ENCODE measurements around the gene USP9X. TPM values are rescaled to one million over a fixed set of nuclear protein-coding genes. Genes with fewer than 3 reads are reported as not detected.
A peak's percentile ranks its signal among the peaks of the same experiment; 100 is the strongest.

The USP9X gene, protein sequence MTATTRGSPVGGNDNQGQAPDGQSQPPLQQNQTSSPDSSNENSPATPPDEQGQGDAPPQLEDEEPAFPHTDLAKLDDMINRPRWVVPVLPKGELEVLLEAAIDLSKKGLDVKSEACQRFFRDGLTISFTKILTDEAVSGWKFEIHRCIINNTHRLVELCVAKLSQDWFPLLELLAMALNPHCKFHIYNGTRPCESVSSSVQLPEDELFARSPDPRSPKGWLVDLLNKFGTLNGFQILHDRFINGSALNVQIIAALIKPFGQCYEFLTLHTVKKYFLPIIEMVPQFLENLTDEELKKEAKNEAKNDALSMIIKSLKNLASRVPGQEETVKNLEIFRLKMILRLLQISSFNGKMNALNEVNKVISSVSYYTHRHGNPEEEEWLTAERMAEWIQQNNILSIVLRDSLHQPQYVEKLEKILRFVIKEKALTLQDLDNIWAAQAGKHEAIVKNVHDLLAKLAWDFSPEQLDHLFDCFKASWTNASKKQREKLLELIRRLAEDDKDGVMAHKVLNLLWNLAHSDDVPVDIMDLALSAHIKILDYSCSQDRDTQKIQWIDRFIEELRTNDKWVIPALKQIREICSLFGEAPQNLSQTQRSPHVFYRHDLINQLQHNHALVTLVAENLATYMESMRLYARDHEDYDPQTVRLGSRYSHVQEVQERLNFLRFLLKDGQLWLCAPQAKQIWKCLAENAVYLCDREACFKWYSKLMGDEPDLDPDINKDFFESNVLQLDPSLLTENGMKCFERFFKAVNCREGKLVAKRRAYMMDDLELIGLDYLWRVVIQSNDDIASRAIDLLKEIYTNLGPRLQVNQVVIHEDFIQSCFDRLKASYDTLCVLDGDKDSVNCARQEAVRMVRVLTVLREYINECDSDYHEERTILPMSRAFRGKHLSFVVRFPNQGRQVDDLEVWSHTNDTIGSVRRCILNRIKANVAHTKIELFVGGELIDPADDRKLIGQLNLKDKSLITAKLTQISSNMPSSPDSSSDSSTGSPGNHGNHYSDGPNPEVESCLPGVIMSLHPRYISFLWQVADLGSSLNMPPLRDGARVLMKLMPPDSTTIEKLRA (N-terminal part only)
- 60.0 and 62.2 TPM in 2 replicates for total RNA-seq
- long read RNA-seq, partial matches to known transcripts = 23 of 27 reads
- long read RNA-seq, other reads (novel, unspliced or antisense) = 4 of 27 reads

- Mint-ChIP-seq H3K9me3 (no peaks in the 10 kb centered on the region), H3K27me3 (ENCODE audit: low read depth) (no peaks in the 10 kb centered on the region), H3K27ac (ENCODE audit: unreplicated experiment) (peak within 1 kb of the TSS; percentile 100), H3K36me3 (ENCODE audit: low read depth) (peaks cover 5% of the 10 kb centered on the region), H3K4me1 (peaks cover 24% of the 10 kb centered on the region), H3K4me3 (peak within 1 kb of the TSS; percentile 91)
- peak; percentile 67 for DNase-seq (ENCODE audit: low read depth, low spot score)
- no peak for TF ChIP-seq CTCF (conservative IDR thresholded peaks at IDR 0.05)
Observed at GRCh38 chrX:41084893-41085511, at the start of gene USP9X. Gene USP9X, plus strand, starts transcription at chrX:41085445. Its CDS starts 38,184 bp downstream, at chrX:41123629.

GRCh38 chrX:41035582-41035981 lies 49.7 kb upstream of the USP9X start:
- no peak overlapping the region for H3K4me3 Mint-ChIP-seq
- H3K36me3 Mint-ChIP-seq (ENCODE audit: low read depth) = no peaks in the 10 kb centered on the region
- no peaks in the 10 kb centered on the region for H3K4me1 Mint-ChIP-seq
- TF ChIP-seq CTCF (conservative IDR thresholded peaks at IDR 0.05) = no peak
- no peak for DNase-seq (ENCODE audit: low read depth, low spot score)
- no peaks in the 10 kb centered on the region for H3K27me3 Mint-ChIP-seq (ENCODE audit: low read depth)
- H3K27ac Mint-ChIP-seq (ENCODE audit: unreplicated experiment) = no peak overlapping the region
- H3K9me3 Mint-ChIP-seq = no peaks in the 10 kb centered on the region

- H3K27me3 Mint-ChIP-seq (ENCODE audit: low read depth) = no peaks in the 10 kb centered on the region
- no peak for TF ChIP-seq CTCF (conservative IDR thresholded peaks at IDR 0.05)
- DNase-seq (ENCODE audit: low read depth, low spot score) = no peak
- no peaks in the 10 kb centered on the region for H3K9me3 Mint-ChIP-seq
- no peaks in the 10 kb centered on the region for H3K36me3 Mint-ChIP-seq (ENCODE audit: low read depth)
- no peaks in the 10 kb centered on the region for H3K4me1 Mint-ChIP-seq
- H3K4me3 Mint-ChIP-seq = no peak overlapping the region
- H3K27ac Mint-ChIP-seq (ENCODE audit: unreplicated experiment) = no peak overlapping the region
Observed at GRCh38 chrX:41036668-41037326, 48.4 kb upstream of the USP9X start.

DNA sequence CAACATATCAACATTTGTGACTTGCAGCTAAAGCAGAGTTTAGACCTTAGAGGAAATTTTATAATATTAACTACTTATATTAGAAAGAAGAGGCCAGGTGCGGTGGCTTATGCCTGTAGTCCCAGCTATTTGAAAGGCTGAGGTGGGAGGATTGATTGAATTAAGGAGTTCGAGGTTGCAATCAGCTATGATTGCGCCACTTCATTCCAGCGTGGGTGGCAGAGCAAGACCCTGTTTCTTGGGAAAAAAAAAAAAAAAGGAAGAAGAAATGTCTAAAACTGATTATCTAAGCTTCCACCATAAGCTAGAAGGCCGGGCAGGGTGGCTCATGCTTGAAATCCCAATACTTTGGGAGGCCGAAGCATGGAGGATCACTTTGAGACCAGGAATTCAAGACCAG lies 42.0 kb upstream of the USP9X start:
- H3K27me3 Mint-ChIP-seq (ENCODE audit: low read depth) = no peaks in the 10 kb centered on the region
- H3K9me3 Mint-ChIP-seq = peaks cover 3% of the 10 kb centered on the region
- no peak overlapping the region for H3K27ac Mint-ChIP-seq (ENCODE audit: unreplicated experiment)
- no peak for DNase-seq (ENCODE audit: low read depth, low spot score)
- H3K4me3 Mint-ChIP-seq = no peak overlapping the region
- peaks cover 13% of the 10 kb centered on the region for H3K4me1 Mint-ChIP-seq
- H3K36me3 Mint-ChIP-seq (ENCODE audit: low read depth) = no peaks in the 10 kb centered on the region
- no peak for TF ChIP-seq CTCF (conservative IDR thresholded peaks at IDR 0.05)

All from neural crest cell (in vitro differentiated cells).